GM12865 (cell line): ENCODE measurements around the gene NEO1.
A peak's percentile ranks its signal among the peaks of the same experiment; 100 is the strongest.

Source experiments
- DNase-seq: peaks from one replicate; pipeline ENCODE4 v3.0.0; 2010; ENCODE audit warnings: low read depth
- H3K4me3 ChIP-seq: 2 replicates; pipeline ENCODE4 v1.5.1; 2011; ENCODE audit warnings: mild to moderate bottlenecking, low read depth, low read length, control low read depth
- CTCF ChIP-seq: IDR thresholded peaks from 2 replicates; pipeline ENCODE4 v1.5.1; 2011; ENCODE audit warnings: low read length, control low read depth, low read depth, inconsistent platforms; ENCODE audit not compliant: insufficient read depth; ENCODE audit errors: missing control alignments

The NEO1 gene

GRCh38 chr15:73074241-73074640 lies 22.0 kb downstream of the NEO1 start:
- H3K4me3 ChIP-seq: no peak overlapping the region
- DNase-seq: no peak
- no peak for TF ChIP-seq CTCF

- TF ChIP-seq CTCF: no peak
- no peak overlapping the region for H3K4me3 ChIP-seq
- no peak for DNase-seq
Observed at GRCh38 chr15:73075160-73075859, 23.0 kb downstream of the NEO1 start.

GRCh38 chr15:73078291-73078690 lies 26.0 kb downstream of the NEO1 start:
- H3K4me3 ChIP-seq: no peak overlapping the region
- DNase-seq: no peak
- TF ChIP-seq CTCF: no peak

GRCh38 chr15:73078722-73079121 lies 26.5 kb downstream of the NEO1 start:
- TF ChIP-seq CTCF: no peak
- DNase-seq: no peak
- H3K4me3 ChIP-seq: no peak overlapping the region

- no peak for DNase-seq
- no peak for TF ChIP-seq CTCF
- no peak overlapping the region for H3K4me3 ChIP-seq
Observed at GRCh38 chr15:73079565-73079964, 27.3 kb downstream of the NEO1 start.

- peak; percentile 48 for TF ChIP-seq CTCF
- peak; percentile 49 for DNase-seq
Observed at GRCh38 chr15:73081321-73081958, 29.2 kb downstream of the NEO1 start.

More at GRCh38 chr15:73081321-73081958, 29.2 kb downstream of the NEO1 start:
- H3K4me3 ChIP-seq: no peak overlapping the region
